Trophoblast cell (in vitro differentiated cells and primary cell): ENCODE data around the gene HSPA12B.

Experiments
- DNase-seq, 2 donors: peaks; one replicate each; pipeline ENCODE4 v3.0.0-alpha.2; 2016
- H2AFZ ChIP-seq: 2 replicates; pipeline ENCODE4 v1.6.1; 2013; ENCODE audit warnings: low read length, moderate library complexity, mild to moderate bottlenecking; ENCODE audit not compliant: insufficient read depth, poor library complexity
- H2AK5ac ChIP-seq: 2 replicates; pipeline ENCODE4 v1.6.1; 2013; ENCODE audit warnings: mild to moderate bottlenecking, low read length
- H2BK120ac ChIP-seq: 2 replicates; pipeline ENCODE4 v1.6.1; 2013; ENCODE audit warnings: low read length, mild to moderate bottlenecking, moderate library complexity; ENCODE audit not compliant: insufficient read depth, poor library complexity
- H2BK12ac ChIP-seq: 2 replicates; pipeline ENCODE4 v1.6.1; 2013; ENCODE audit warnings: mild to moderate bottlenecking, low read length, moderate library complexity
- H2BK5ac ChIP-seq: 2 replicates; pipeline ENCODE4 v1.6.1; 2013; ENCODE audit warnings: low read length, low read depth, moderate library complexity, mild to moderate bottlenecking; ENCODE audit not compliant: poor library complexity
- H3K14ac ChIP-seq: 2 replicates; pipeline ENCODE4 v1.6.1; 2013; ENCODE audit warnings: mild to moderate bottlenecking, low read length
- H3K18ac ChIP-seq: 2 replicates; pipeline ENCODE4 v1.6.1; 2013; ENCODE audit warnings: mild to moderate bottlenecking, low read length
- H3K23ac ChIP-seq: 2 replicates; pipeline ENCODE4 v1.6.1; 2013; ENCODE audit warnings: low read length
- H3K27ac ChIP-seq: 2 replicates; pipeline ENCODE4 v1.5.1; 2013; ENCODE audit warnings: low read depth, mild to moderate bottlenecking, inconsistent platforms, low read length, moderate library complexity
- H3K27me3 ChIP-seq: 2 replicates; pipeline ENCODE4 v1.6.1; 2013; ENCODE audit warnings: inconsistent platforms, mild to moderate bottlenecking, low read length, moderate library complexity; ENCODE audit not compliant: insufficient read depth
- H3K36me3 ChIP-seq, 2 experiments: 1 replicate in 1 of 2; 2 replicates in 1 of 2; pipeline ENCODE4 v1.6.1; 2013; ENCODE audit warnings: low read length in 2 of 2, mild to moderate bottlenecking in 2 of 2, moderate library complexity in 1 of 2; ENCODE audit not compliant: insufficient read depth in 2 of 2, control insufficient read depth in 1 of 2
- H3K4ac ChIP-seq: 2 replicates; pipeline ENCODE4 v1.6.1; 2013; ENCODE audit warnings: low read depth, mild to moderate bottlenecking, low read length, moderate library complexity
- H3K4me1 ChIP-seq, 2 experiments: 1 replicate in 1 of 2; 2 replicates in 1 of 2; pipeline ENCODE4 v1.6.1; 2013; ENCODE audit warnings: low read length in 2 of 2, mild to moderate bottlenecking in 2 of 2, moderate library complexity in 1 of 2; ENCODE audit not compliant: insufficient read depth in 2 of 2, control insufficient read depth in 1 of 2
- H3K4me2 ChIP-seq: 2 replicates; pipeline ENCODE4 v1.6.1; 2013; ENCODE audit warnings: inconsistent platforms, mild to moderate bottlenecking, low read length, moderate library complexity
- H3K4me3 ChIP-seq: 2 replicates; pipeline ENCODE4 v1.5.1; 2013; ENCODE audit warnings: mild to moderate bottlenecking, low read depth, low read length, inconsistent platforms
- H3K79me1 ChIP-seq: one replicate; pipeline ENCODE4 v1.6.1; 2013; ENCODE audit warnings: low read length
- H3K79me2 ChIP-seq: 2 replicates; pipeline ENCODE4 v1.6.1; 2013; ENCODE audit warnings: low read length, mild to moderate bottlenecking; ENCODE audit not compliant: control insufficient read depth, insufficient read depth, poor library complexity
- H3K9ac ChIP-seq: 2 replicates; pipeline ENCODE4 v1.6.1; 2013; ENCODE audit warnings: mild to moderate bottlenecking, low read length
- H3K9me3 ChIP-seq: 2 replicates; pipeline ENCODE4 v1.6.1; 2013; ENCODE audit warnings: low read depth, mild to moderate bottlenecking, control low read depth, inconsistent platforms, low read length; ENCODE audit not compliant: insufficient read depth
- H4K12ac ChIP-seq: 2 replicates; pipeline ENCODE4 v1.6.1; 2013; ENCODE audit warnings: low read depth, mild to moderate bottlenecking, low read length, moderate library complexity
- H4K8ac ChIP-seq: 2 replicates; pipeline ENCODE4 v1.6.1; 2013; ENCODE audit warnings: low read depth, mild to moderate bottlenecking, low read length, moderate library complexity
- H4K91ac ChIP-seq: one replicate; pipeline ENCODE4 v1.6.1; 2013; ENCODE audit warnings: low read depth, mild to moderate bottlenecking, low read length, moderate library complexity
- WGBS: extraction: QIAGEN DNeasy Blood & Tissue Kit; methylation state at CpG from one replicate; pipeline ENCODE4 v1.1.7; 2013; ENCODE audit warnings: missing lambda C conversion rate; ENCODE audit not compliant: insufficient read length, insufficient coverage; ENCODE audit errors: extremely low coverage; 5-methylcytosine and 5-hydroxymethylcytosine counted together

Gene HSPA12B

GRCh38 chr20:3775457-3776108 lies 43.1 kb downstream of the HSPA12B start:
- no peak overlapping the region for H3K4me3 ChIP-seq
- H3K4ac ChIP-seq, result no peak overlapping the region
- H2BK5ac ChIP-seq, result no peak overlapping the region
- H2AFZ ChIP-seq, result no peak overlapping the region
- H2AK5ac ChIP-seq, result no peak overlapping the region
- no peak overlapping the region for H2BK12ac ChIP-seq
- H3K9me3 ChIP-seq, result peaks cover 7% of the 10 kb centered on the region
- peaks cover 12 to 13% of the 10 kb centered on the region in 2 experiments for H3K4me1 ChIP-seq
- H2BK120ac ChIP-seq, result no peak overlapping the region
- H3K27me3 ChIP-seq, result peaks cover 23% of the 10 kb centered on the region
- no peak overlapping the region for H3K18ac ChIP-seq
- no peak overlapping the region for H3K14ac ChIP-seq
- H4K91ac ChIP-seq, result no peak overlapping the region
- H3K79me2 ChIP-seq, result no peaks in the 10 kb centered on the region
- DNase-seq, result no peak
- H4K8ac ChIP-seq, result no peak overlapping the region
- no peak overlapping the region for H3K9ac ChIP-seq
- no peak overlapping the region for H3K23ac ChIP-seq
- WGBS, result no CpG with 5 or more reads among the region's 4 CpGs
- no peaks in the 10 kb centered on the region for H3K36me3 ChIP-seq
- no peaks in the 10 kb centered on the region for H3K79me1 ChIP-seq
- no peak overlapping the region for H4K12ac ChIP-seq
- H3K27ac ChIP-seq, result no peak overlapping the region
- no peak overlapping the region for H3K4me2 ChIP-seq

- H3K4me1 ChIP-seq, result peaks cover 13 to 16% of the 10 kb centered on the region in 2 experiments
Observed at GRCh38 chr20:3777381-3777715, 44.9 kb downstream of the HSPA12B start.

GRCh38 chr20:3777716-3778629 lies 45.5 kb downstream of the HSPA12B start:
- H3K4me2 ChIP-seq, result peak overlapping the region; percentile 80
- H3K9me3 ChIP-seq, result peaks cover 8% of the 10 kb centered on the region
- no peaks in the 10 kb centered on the region for H3K79me1 ChIP-seq
- H3K4ac ChIP-seq, result no peak overlapping the region
- no peak overlapping the region for H3K27ac ChIP-seq
- H2BK5ac ChIP-seq, result no peak overlapping the region
- peak overlapping the region; percentile 34 for H3K4me3 ChIP-seq
- H3K79me2 ChIP-seq, result no peaks in the 10 kb centered on the region
- H2BK12ac ChIP-seq, result no peak overlapping the region
- H3K27me3 ChIP-seq, result peaks cover 23% of the 10 kb centered on the region
- WGBS, result no CpG with 5 or more reads among the region's 70 CpGs
- peak; percentile 33 to 64 for DNase-seq
- peak overlapping the region; percentile 78 for H2AFZ ChIP-seq
- H4K91ac ChIP-seq, result no peak overlapping the region
- H3K9ac ChIP-seq, result no peak overlapping the region
- no peak overlapping the region for H2AK5ac ChIP-seq
- no peaks in the 10 kb centered on the region for H3K36me3 ChIP-seq
- no peak overlapping the region for H3K23ac ChIP-seq
- no peak overlapping the region for H4K12ac ChIP-seq
- H3K18ac ChIP-seq, result no peak overlapping the region
- H3K4me1 ChIP-seq, result peaks cover 17 to 18% of the 10 kb centered on the region in 2 experiments
- H2BK120ac ChIP-seq, result no peak overlapping the region
- peak overlapping the region; percentile 62 for H4K8ac ChIP-seq
- H3K14ac ChIP-seq, result no peak overlapping the region

More at GRCh38 chr20:3777381-3777715, 44.9 kb downstream of the HSPA12B start:
- no peak overlapping the region for H2BK5ac ChIP-seq
- H4K12ac ChIP-seq, result no peak overlapping the region
- H2BK12ac ChIP-seq, result no peak overlapping the region
- H3K9ac ChIP-seq, result no peak overlapping the region
- no peaks in the 10 kb centered on the region for H3K79me2 ChIP-seq
- peak overlapping the region; percentile 34 for H3K4me3 ChIP-seq
- no peaks in the 10 kb centered on the region for H3K79me1 ChIP-seq
- H2AFZ ChIP-seq, result peak overlapping the region; percentile 78
- no peak overlapping the region for H3K14ac ChIP-seq
- DNase-seq, result no peak
- H3K23ac ChIP-seq, result no peak overlapping the region
- H3K36me3 ChIP-seq, result no peaks in the 10 kb centered on the region
- H3K27ac ChIP-seq, result no peak overlapping the region
- H3K18ac ChIP-seq, result no peak overlapping the region
- H3K4ac ChIP-seq, result no peak overlapping the region
- peaks cover 23% of the 10 kb centered on the region for H3K27me3 ChIP-seq
- no CpG with 5 or more reads among the region's 16 CpGs for WGBS
- peaks cover 8% of the 10 kb centered on the region for H3K9me3 ChIP-seq
- H4K8ac ChIP-seq, result no peak overlapping the region
- peak overlapping the region; percentile 80 for H3K4me2 ChIP-seq
- H2AK5ac ChIP-seq, result no peak overlapping the region
- no peak overlapping the region for H4K91ac ChIP-seq
- no peak overlapping the region for H2BK120ac ChIP-seq

GRCh38 chr20:3778976-3779375 lies 46.5 kb downstream of the HSPA12B start:
- no peak overlapping the region for H2BK120ac ChIP-seq
- no peak overlapping the region for H4K12ac ChIP-seq
- H3K27me3 ChIP-seq, result peaks cover 23% of the 10 kb centered on the region
- no peak overlapping the region for H3K4ac ChIP-seq
- H3K27ac ChIP-seq, result no peak overlapping the region
- no peaks in the 10 kb centered on the region for H3K36me3 ChIP-seq
- peaks cover 23 to 27% of the 10 kb centered on the region in 2 experiments for H3K4me1 ChIP-seq
- no peak overlapping the region for H3K18ac ChIP-seq
- H4K8ac ChIP-seq, result no peak overlapping the region
- no CpG with 5 or more reads among the region's 18 CpGs for WGBS
- peaks cover 2% of the 10 kb centered on the region for H3K79me2 ChIP-seq
- no peak overlapping the region for H3K4me3 ChIP-seq
- H3K14ac ChIP-seq, result no peak overlapping the region
- no peak overlapping the region for H3K4me2 ChIP-seq
- no peak overlapping the region for H2BK12ac ChIP-seq
- no peak overlapping the region for H2AK5ac ChIP-seq
- no peak for DNase-seq
- no peak overlapping the region for H4K91ac ChIP-seq
- H3K79me1 ChIP-seq, result no peaks in the 10 kb centered on the region
- no peak overlapping the region for H3K23ac ChIP-seq
- no peak overlapping the region for H2AFZ ChIP-seq
- no peak overlapping the region for H2BK5ac ChIP-seq
- no peak overlapping the region for H3K9ac ChIP-seq
- peaks cover 8% of the 10 kb centered on the region for H3K9me3 ChIP-seq
